Measurements from ENCODE around the gene LY86. TPM values are rescaled to one million over a fixed set of nuclear protein-coding genes. Genes with fewer than 3 reads are reported as not detected.

LY86 gene
- total and polyA plus RNA-seq, 2 donors: 13.4 to 17.1 TPM

DNA sequence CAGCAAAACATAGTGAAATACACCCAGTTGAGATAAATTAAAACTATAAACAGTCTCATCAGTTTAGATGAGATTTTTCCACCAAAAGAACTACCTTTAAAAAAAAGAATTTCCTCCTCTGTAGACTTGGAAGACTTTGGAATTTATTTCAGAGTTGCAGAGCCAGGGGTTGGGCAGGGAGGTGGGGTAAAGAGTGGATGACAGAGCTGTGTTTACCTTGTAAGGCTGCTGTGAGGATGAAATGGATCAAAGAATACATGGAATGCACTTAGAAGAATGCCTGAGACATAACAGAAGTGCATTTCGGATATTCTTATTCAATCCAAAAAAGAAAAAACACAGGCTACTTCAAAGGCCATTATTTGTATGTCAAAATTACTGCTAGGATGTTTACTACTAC is 6.4 kb upstream of the LY86 start:
- Histone ChIP-seq H3K27me3 (ENCODE audit: control insufficient read depth in 2 of 2, insufficient read depth in 1 of 2, low read length in 1 of 2) (no peaks in the 10 kb centered on the region), H3K27ac (ENCODE audit: low read depth in 1 of 2, low read length in 1 of 2) (no peak overlapping the region), H3K4me1 (ENCODE audit: control insufficient read depth in 2 of 2, insufficient read depth in 2 of 2, low read length in 2 of 2) (peaks cover 2 to 35% of the 10 kb centered on the region in 2 donors), H3K9me3 (ENCODE audit: control insufficient read depth in 2 of 2, insufficient read depth in 1 of 2, low read length in 1 of 2) (peaks cover 0 to 11% of the 10 kb centered on the region in 2 donors), H3K4me3 (ENCODE audit: low read length in 2 of 2) (no peak overlapping the region), H3K36me3 (ENCODE audit: control insufficient read depth in 2 of 2, insufficient read depth in 2 of 2, low read length in 1 of 2) (no peaks in the 10 kb centered on the region)
- WGBS: 91% methylated on average over 1 of the region's 1 CpG
- DNase-seq (ENCODE audit: low read depth in 6 of 9, low spot score in 9 of 9): no peak

DNA sequence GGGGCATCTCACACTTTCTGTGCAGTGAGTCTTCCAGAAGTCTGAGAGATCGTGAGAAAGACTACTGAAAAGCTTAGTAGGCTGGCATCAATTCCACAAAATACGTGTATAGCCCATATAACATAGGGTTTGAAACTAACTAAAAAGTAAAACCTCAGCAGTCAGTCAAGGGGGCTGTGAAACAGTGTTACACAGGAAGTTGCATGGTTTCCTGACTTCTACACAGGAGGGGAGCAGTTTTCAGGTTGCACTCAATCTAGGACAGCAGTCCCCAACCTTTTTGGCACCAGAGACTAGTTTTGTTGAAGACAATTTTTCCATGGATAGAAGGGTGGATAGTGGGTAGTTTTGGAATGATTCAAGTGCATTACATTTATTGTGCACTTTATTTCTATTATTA is 4.7 kb upstream of the LY86 start:
- Histone ChIP-seq H3K9me3 (ENCODE audit: control insufficient read depth in 2 of 2, insufficient read depth in 1 of 2, low read length in 1 of 2) (peaks cover 0 to 11% of the 10 kb centered on the region in 2 donors), H3K4me1 (ENCODE audit: control insufficient read depth in 2 of 2, insufficient read depth in 2 of 2, low read length in 2 of 2) (peaks cover 11 to 52% of the 10 kb centered on the region in 2 donors), H3K4me3 (ENCODE audit: low read length in 2 of 2) (no peak overlapping the region), H3K36me3 (ENCODE audit: control insufficient read depth in 2 of 2, insufficient read depth in 2 of 2, low read length in 1 of 2) (no peaks in the 10 kb centered on the region), H3K27ac (ENCODE audit: low read depth in 1 of 2, low read length in 1 of 2) (no peak overlapping the region), H3K27me3 (ENCODE audit: control insufficient read depth in 2 of 2, insufficient read depth in 1 of 2, low read length in 1 of 2) (no peaks in the 10 kb centered on the region)
- 82% methylated on average over 2 of the region's 2 CpGs for WGBS
- peak in 1 of 9 donors; percentile 61 for DNase-seq (ENCODE audit: low read depth in 6 of 9, low spot score in 9 of 9)

DNA sequence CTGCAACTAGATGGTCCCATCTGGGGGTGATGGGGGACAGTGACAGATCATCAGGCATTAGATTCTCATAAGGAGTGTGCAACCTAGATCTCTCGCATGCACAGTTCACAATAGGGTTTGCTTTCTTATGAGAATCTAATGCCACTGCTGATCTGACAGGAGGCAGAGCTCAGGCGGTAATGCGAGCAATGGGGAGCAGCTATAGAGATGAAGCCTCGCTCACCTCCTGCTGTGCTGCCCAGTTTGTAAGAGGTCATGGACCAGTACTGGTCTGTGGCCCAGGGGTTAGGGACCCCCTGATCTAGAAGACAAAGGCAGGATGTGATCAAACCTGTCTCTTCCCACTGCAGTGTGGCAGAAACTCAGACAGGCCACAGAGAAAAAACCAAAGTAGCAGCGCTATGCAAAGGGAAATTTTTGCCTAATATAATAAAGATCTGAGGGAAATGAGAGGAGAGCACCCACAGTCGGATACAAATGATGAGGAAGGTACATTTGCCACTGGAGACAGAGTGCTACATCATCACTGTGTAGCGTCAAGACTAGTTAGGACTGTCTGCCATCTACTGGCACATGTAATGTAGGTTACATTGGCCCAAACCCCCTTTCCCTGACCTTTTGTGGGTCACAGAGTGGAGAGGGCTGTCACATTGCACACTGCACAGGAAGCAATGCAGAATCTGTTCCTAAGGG is 4.1 kb upstream of the LY86 start:
- H3K27me3 ChIP-seq (ENCODE audit: control insufficient read depth in 2 of 2, insufficient read depth in 1 of 2, low read length in 1 of 2): no peaks in the 10 kb centered on the region
- H3K4me3 ChIP-seq (ENCODE audit: low read length in 2 of 2): no peak overlapping the region
- WGBS: 94% methylated on average over 7 of the region's 7 CpGs

DNA sequence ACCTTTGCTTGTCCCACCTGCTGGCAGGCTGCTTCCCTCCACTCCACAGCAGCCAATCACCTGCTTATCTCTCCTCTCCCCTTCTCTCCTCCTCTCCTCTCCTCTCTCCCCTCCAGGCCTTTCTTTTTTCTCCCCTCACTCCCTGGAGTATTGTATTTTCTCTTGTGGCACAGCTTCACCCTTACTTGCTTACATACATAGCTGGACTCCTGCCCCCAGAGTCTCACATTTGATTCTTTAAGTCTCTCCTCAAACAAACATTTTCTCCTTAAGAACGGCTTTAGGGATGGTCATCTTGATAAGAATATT is 3.6 kb upstream of the LY86 start:
- Histone ChIP-seq H3K27ac (ENCODE audit: low read depth in 1 of 2, low read length in 1 of 2) (peak overlapping the region; percentile 25 to 56), H3K4me1 (ENCODE audit: control insufficient read depth in 2 of 2, insufficient read depth in 2 of 2, low read length in 2 of 2) (peaks cover 18 to 62% of the 10 kb centered on the region in 2 donors), H3K9me3 (ENCODE audit: control insufficient read depth in 2 of 2, insufficient read depth in 1 of 2, low read length in 1 of 2) (peaks cover 0 to 9% of the 10 kb centered on the region in 2 donors), H3K27me3 (ENCODE audit: control insufficient read depth in 2 of 2, insufficient read depth in 1 of 2, low read length in 1 of 2) (no peaks in the 10 kb centered on the region), H3K4me3 (ENCODE audit: low read length in 2 of 2) (no peak overlapping the region), H3K36me3 (ENCODE audit: control insufficient read depth in 2 of 2, insufficient read depth in 2 of 2, low read length in 1 of 2) (no peaks in the 10 kb centered on the region)
- 100% methylated on average over 1 of the region's 1 CpG for WGBS
- DNase-seq (ENCODE audit: low read depth in 6 of 9, low spot score in 9 of 9): no peak

More for the DNA sequence above, 4.1 kb upstream of the LY86 start:
- peak in 1 of 9 donors; percentile 33 for DNase-seq (ENCODE audit: low read depth in 6 of 9, low spot score in 9 of 9)
- H3K36me3 ChIP-seq (ENCODE audit: control insufficient read depth in 2 of 2, insufficient read depth in 2 of 2, low read length in 1 of 2): no peaks in the 10 kb centered on the region
- H3K27ac ChIP-seq (ENCODE audit: low read depth in 1 of 2, low read length in 1 of 2): peak overlapping the region; percentile 25 to 56
- peaks cover 0 to 11% of the 10 kb centered on the region in 2 donors for H3K9me3 ChIP-seq (ENCODE audit: control insufficient read depth in 2 of 2, insufficient read depth in 1 of 2, low read length in 1 of 2)
- peaks cover 15 to 58% of the 10 kb centered on the region in 2 donors for H3K4me1 ChIP-seq (ENCODE audit: control insufficient read depth in 2 of 2, insufficient read depth in 2 of 2, low read length in 2 of 2)

DNA sequence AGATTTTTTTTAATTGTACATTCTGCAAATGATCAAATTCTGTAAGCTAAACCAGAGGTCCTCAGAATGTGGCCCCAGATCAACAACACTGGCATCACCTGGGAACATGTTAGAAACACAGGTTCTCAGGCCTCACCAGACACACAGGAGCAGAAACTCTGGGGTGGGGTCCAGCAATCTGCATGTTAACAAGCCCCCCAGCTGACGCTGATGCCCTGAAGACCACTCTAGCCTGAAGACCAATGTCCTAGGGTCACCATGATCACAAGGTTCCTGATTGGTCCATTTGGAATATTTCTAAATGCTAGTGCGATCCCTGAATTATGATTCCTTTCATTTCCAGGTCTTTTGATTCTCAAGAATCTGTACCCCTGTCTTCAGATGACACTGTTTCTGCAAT is 2.4 kb upstream of the LY86 start:
- DNase-seq (ENCODE audit: low read depth in 6 of 9, low spot score in 9 of 9): no peak
- 96% methylated on average over 2 of the region's 2 CpGs for WGBS
- H3K9me3 ChIP-seq (ENCODE audit: control insufficient read depth in 2 of 2, insufficient read depth in 1 of 2, low read length in 1 of 2): no peaks in the 10 kb centered on the region
- no peaks in the 10 kb centered on the region for H3K36me3 ChIP-seq (ENCODE audit: control insufficient read depth in 2 of 2, insufficient read depth in 2 of 2, low read length in 1 of 2)
- peaks cover 23 to 63% of the 10 kb centered on the region in 2 donors for H3K4me1 ChIP-seq (ENCODE audit: control insufficient read depth in 2 of 2, insufficient read depth in 2 of 2, low read length in 2 of 2)
- peak overlapping the region in 1 of 2 donors; percentile 96 for H3K27ac ChIP-seq (ENCODE audit: low read depth in 1 of 2, low read length in 1 of 2)
- no peaks in the 10 kb centered on the region for H3K27me3 ChIP-seq (ENCODE audit: control insufficient read depth in 2 of 2, insufficient read depth in 1 of 2, low read length in 1 of 2)
- no peak overlapping the region for H3K4me3 ChIP-seq (ENCODE audit: low read length in 2 of 2)

DNA sequence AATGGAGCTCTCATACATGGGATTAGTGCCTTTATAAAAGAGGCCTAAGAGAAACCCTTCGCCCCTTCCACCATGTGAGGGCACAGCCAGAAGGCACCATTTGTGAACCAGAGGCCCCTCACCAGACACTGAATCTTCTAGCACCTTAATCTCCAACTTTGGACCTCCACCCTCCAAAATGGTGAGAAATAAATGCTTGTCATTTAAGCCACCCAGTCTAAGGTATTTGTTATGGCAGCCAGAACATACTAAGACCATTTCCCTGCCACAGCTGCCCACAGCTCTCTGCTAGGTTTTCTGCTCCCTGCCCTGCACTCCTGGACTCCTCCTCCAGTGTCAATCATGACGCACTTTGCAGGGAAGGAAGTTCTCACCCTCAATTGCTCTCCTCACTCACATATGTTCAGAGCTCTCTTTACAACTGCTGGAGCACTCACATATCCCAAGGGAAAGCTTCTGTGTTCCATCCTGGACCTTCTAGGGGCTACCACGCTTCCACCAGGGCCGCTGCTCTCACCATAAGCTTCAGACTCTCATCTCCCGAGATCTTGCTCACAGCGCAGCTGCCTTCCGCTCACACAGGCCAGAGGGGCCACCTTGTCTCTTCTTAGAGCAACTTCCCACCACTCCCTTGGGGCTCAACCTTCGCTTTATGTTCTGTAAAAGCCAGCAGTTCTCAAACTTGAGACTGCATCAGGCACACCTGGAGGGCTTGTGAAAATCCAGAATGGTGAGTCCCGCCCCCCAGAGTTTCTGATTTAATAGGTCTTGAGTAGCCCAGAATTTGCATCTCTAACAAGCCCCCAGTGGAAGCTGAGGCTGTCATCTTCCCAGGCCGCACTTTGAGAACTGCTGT is 1.6 kb upstream of the LY86 start:
- H3K27me3 ChIP-seq (ENCODE audit: control insufficient read depth in 2 of 2, insufficient read depth in 1 of 2, low read length in 1 of 2): no peaks in the 10 kb centered on the region
- no peaks in the 10 kb centered on the region for H3K9me3 ChIP-seq (ENCODE audit: control insufficient read depth in 2 of 2, insufficient read depth in 1 of 2, low read length in 1 of 2)
- peaks cover 23 to 65% of the 10 kb centered on the region in 2 donors for H3K4me1 ChIP-seq (ENCODE audit: control insufficient read depth in 2 of 2, insufficient read depth in 2 of 2, low read length in 2 of 2)
- DNase-seq (ENCODE audit: low read depth in 6 of 9, low spot score in 9 of 9): peak in 6 of 9 donors; percentile 49 to 86 (median 64)
- H3K36me3 ChIP-seq (ENCODE audit: control insufficient read depth in 2 of 2, insufficient read depth in 2 of 2, low read length in 1 of 2): no peaks in the 10 kb centered on the region
- WGBS: 82% methylated on average over 10 of the region's 10 CpGs
- H3K27ac ChIP-seq (ENCODE audit: low read depth in 1 of 2, low read length in 1 of 2): peak overlapping the region; percentile 22 to 96
- peak overlapping the region in 1 of 2 donors; percentile 31 for H3K4me3 ChIP-seq (ENCODE audit: low read length in 2 of 2)

DNA sequence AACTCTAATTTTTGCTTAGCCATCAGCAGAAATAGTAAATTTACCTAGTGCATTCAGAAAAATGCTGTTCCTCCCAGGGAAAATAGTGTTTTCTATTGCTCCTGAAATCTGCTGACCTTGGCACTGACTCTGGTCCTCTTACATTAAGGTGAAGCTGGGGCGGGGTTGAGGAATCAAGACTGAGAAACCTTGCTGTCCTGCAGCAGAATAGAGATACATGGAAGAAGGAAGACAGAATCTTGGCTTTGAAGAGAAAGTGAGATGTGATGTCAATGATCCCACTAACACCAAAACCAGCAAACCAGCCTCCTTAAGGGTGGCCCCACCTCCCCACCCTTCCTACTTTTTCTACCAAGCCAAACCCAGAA is 840 bp upstream of the LY86 start:
- H3K4me3 ChIP-seq (ENCODE audit: low read length in 2 of 2): no peak overlapping the region
- no peaks in the 10 kb centered on the region for H3K36me3 ChIP-seq (ENCODE audit: control insufficient read depth in 2 of 2, insufficient read depth in 2 of 2, low read length in 1 of 2)
- peaks cover 26 to 73% of the 10 kb centered on the region in 2 donors for H3K4me1 ChIP-seq (ENCODE audit: control insufficient read depth in 2 of 2, insufficient read depth in 2 of 2, low read length in 2 of 2)
- peak overlapping the region; percentile 93 to 96 for H3K27ac ChIP-seq (ENCODE audit: low read depth in 1 of 2, low read length in 1 of 2)
- no peaks in the 10 kb centered on the region for H3K9me3 ChIP-seq (ENCODE audit: control insufficient read depth in 2 of 2, insufficient read depth in 1 of 2, low read length in 1 of 2)
- no peaks in the 10 kb centered on the region for H3K27me3 ChIP-seq (ENCODE audit: control insufficient read depth in 2 of 2, insufficient read depth in 1 of 2, low read length in 1 of 2)
- no peak for DNase-seq (ENCODE audit: low read depth in 6 of 9, low spot score in 9 of 9)
- WGBS: 97% methylated on average over 1 of the region's 1 CpG

DNA sequence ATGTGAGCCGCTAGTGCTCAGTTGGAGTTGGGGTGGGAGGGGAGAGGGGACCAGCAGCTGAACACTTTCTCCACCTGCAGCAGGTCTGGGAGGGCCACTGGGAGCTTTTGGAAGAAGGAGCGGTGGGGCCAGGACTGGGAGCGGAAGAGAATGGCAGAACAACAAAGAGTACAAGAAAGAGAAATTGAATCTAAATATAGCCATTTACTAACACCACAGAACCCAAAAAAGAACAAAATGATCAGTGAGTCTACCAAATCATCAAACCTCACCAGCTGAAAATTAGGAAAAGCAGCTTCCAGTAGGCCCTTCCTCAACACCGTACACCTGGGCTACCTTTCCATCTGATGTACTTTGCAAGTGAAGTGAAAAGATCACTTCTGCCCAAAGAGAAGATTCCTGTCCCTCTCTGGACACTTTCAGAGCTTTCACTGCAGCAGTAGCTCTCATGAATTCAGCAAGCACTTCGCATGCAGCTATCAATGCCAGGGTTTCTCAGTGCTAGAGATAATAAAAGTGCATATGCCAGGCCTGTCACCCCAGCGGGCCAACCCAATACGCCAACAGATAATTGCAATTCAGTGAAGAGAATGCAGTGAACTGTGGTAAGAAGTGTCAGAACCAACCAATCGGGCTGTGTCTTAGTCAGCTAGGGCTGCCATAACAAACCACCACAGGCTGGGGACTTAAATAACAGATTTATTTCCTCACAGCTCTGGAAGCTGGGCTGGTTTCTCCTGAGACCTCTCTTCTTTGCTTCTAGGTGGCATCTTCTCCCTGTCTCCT is 597 bp downstream of the LY86 start:
- peak overlapping the region; percentile 8 to 25 for H3K4me3 ChIP-seq (ENCODE audit: low read length in 2 of 2)
- H3K27me3 ChIP-seq (ENCODE audit: control insufficient read depth in 2 of 2, insufficient read depth in 1 of 2, low read length in 1 of 2): no peaks in the 10 kb centered on the region
- 45% methylated on average over 8 of the region's 8 CpGs for WGBS
- no peaks in the 10 kb centered on the region for H3K36me3 ChIP-seq (ENCODE audit: control insufficient read depth in 2 of 2, insufficient read depth in 2 of 2, low read length in 1 of 2)
- H3K4me1 ChIP-seq (ENCODE audit: control insufficient read depth in 2 of 2, insufficient read depth in 2 of 2, low read length in 2 of 2): peaks cover 26 to 81% of the 10 kb centered on the region in 2 donors
- no peaks in the 10 kb centered on the region for H3K9me3 ChIP-seq (ENCODE audit: control insufficient read depth in 2 of 2, insufficient read depth in 1 of 2, low read length in 1 of 2)
- H3K27ac ChIP-seq (ENCODE audit: low read depth in 1 of 2, low read length in 1 of 2): peak overlapping the region; percentile 93 to 96
- no peak for DNase-seq (ENCODE audit: low read depth in 6 of 9, low spot score in 9 of 9)

Measured in thymus (tissue), 11 donors.